ENCODE measurements around the gene GDPD1.

DNA sequence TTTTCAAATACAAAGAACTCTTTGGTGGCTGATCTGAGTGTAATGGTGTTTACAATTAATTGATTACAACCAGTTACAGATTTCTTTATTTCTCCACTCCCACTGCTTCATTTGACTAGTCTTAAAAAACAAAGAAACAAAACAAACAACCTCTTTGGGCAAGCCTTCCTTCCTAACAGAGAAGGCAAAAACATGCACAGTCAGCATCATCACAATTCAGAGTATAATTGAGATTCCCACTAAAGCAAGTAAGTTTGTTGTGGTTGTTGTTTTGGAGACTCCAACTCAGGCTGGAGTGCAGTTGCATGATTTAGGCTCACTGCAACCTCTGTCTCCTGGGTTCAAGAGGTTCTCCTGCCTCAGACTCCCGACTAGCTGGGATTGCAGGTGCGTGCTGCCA lies 40.4 kb downstream of the GDPD1 start:
- TF ChIP-seq CTCF (tag by site-specific recombination; IDR thresholded peaks at IDR 0.05) (no peak), YY1 (tag by site-specific recombination; IDR thresholded peaks at IDR 0.05) (no peak), WT1 (tag by site-specific recombination; IDR thresholded peaks at IDR 0.05) (no peak), TSHZ1 (tag by site-specific recombination; IDR thresholded peaks at IDR 0.05; ENCODE audit: borderline replicate concordance) (no peak), ZNF664 (tag by site-specific recombination; IDR thresholded peaks at IDR 0.05) (no peak), KLF9 (tag by site-specific recombination; IDR thresholded peaks at IDR 0.05; ENCODE audit: low read depth) (no peak), ZNF521 (tag by site-specific recombination; IDR thresholded peaks at IDR 0.05) (no peak), ZNF280C (tag by site-specific recombination; IDR thresholded peaks at IDR 0.05) (no peak), ZNF639 (tag by site-specific recombination; IDR thresholded peaks at IDR 0.05) (no peak), ZNF513 (tag by site-specific recombination; IDR thresholded peaks at IDR 0.05) (no peak), ZNF292 (tag by site-specific recombination; IDR thresholded peaks at IDR 0.05; ENCODE audit: borderline replicate concordance, low read depth) (no peak)
